ENCODE measurements around the gene ENPP1. TPM values are rescaled to one million over a fixed set of nuclear protein-coding genes. Genes with fewer than 3 reads are reported as not detected.

The ENPP1 gene
- total and polyA plus RNA-seq, 9 of the 15 experiments (the other 6 are each of a cell fraction or from before 2014, with no cell fraction given) = 0.03 to 0.56 (median 0.14) TPM

- TF ChIP-seq ZBTB12 (CRISPR knock-in tag; IDR thresholded peaks at IDR 0.05) (no peak), ZNF395 (CRISPR knock-in tag; IDR thresholded peaks at IDR 0.05) (no peak)
These were observed 23.3 kb upstream of the ENPP1 start (continued) for GRCh38 chr6:131784561-131784960.

DNA sequence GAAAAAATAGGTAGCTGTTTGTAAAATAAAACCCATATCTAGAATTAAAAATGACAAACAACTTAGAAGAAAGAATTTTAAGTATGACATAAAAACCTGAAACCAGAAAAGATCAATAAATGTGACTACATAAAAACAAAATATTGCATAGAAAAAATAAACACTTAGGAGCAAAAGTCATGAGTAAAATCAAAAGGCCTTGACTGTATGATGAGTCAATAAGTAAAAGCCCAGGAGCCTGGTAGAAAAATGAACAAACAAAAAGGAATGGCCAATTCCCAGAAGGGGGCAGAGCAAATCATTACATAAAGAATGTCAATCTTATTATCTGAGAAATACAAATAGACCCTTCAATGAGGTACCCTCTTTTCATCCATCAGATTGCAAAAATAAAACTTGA, 20.7 kb upstream of the ENPP1 start:
- intact Hi-C loops (cut with micrococcal nuclease) (no loop called here), in situ Hi-C loops (cut with MboI) (no loop called here)
- Histone ChIP-seq H3K36me3 (ENCODE audit: control insufficient read depth, insufficient read depth, low read length) (no peaks in the 10 kb centered on the region), H4K20me1 (replicated peaks; ENCODE audit: control insufficient read depth, insufficient read depth, low read length) (no peaks in the 10 kb centered on the region), H3K4me1 (replicated peaks in 1 of 2; ENCODE audit: control insufficient read depth in 2 of 2, insufficient read depth in 2 of 2, low read length in 2 of 2) (no peaks in the 10 kb centered on the region), H3K27me3 (ENCODE audit: control insufficient read depth in 2 of 2, insufficient read depth in 2 of 2, low read length in 2 of 2) (peaks cover 0 to 4% of the 10 kb centered on the region in 2 experiments; a peak in 2 of 5 replicates), H3K9ac (ENCODE audit: insufficient read depth in 1 of 2, low read depth in 2 of 2, low read length in 2 of 2) (no peak overlapping the region), H3K27ac (ENCODE audit: extremely low read depth, low read depth, low read length) (no peak overlapping the region), H3K9me3 (replicated peaks; ENCODE audit: control insufficient read depth, insufficient read depth, low read depth, low read length) (no peaks in the 10 kb centered on the region), H3K4me2 (ENCODE audit: insufficient read depth, low read length) (no peak overlapping the region), H2AFZ (ENCODE audit: low read depth, low read length) (no peak overlapping the region), H3K4me3 (no peak overlapping the region), H3K79me2 (ENCODE audit: control insufficient read depth, insufficient read depth, low read length) (no peaks in the 10 kb centered on the region), H3K9me1 (ENCODE audit: control insufficient read depth, insufficient read depth, low read length) (no peaks in the 10 kb centered on the region)
- ChIA-PET POLR2A (no interaction called here), CTCF (ENCODE audit: low intra/inter-chr PET ratio) (no interaction called here)
- ATAC-seq (no peak), FAIRE-seq (no peak), DNase-seq (ENCODE audit: extremely low read depth in 1 of 4, low spot score in 3 of 4) (no peak)
- no peak for TF ChIP-seq HCFC1 (IDR thresholded peaks at IDR 0.05; ENCODE audit: low read depth, low read length)
- TF ChIP-seq TEAD4 (IDR thresholded peaks at IDR 0.05; ENCODE audit: low read length) = no peak
- TF ChIP-seq TEAD4 (CRISPR knock-in tag; IDR thresholded peaks at IDR 0.05; ENCODE audit: borderline replicate concordance) = no peak
- TF ChIP-seq, protein P1, sequence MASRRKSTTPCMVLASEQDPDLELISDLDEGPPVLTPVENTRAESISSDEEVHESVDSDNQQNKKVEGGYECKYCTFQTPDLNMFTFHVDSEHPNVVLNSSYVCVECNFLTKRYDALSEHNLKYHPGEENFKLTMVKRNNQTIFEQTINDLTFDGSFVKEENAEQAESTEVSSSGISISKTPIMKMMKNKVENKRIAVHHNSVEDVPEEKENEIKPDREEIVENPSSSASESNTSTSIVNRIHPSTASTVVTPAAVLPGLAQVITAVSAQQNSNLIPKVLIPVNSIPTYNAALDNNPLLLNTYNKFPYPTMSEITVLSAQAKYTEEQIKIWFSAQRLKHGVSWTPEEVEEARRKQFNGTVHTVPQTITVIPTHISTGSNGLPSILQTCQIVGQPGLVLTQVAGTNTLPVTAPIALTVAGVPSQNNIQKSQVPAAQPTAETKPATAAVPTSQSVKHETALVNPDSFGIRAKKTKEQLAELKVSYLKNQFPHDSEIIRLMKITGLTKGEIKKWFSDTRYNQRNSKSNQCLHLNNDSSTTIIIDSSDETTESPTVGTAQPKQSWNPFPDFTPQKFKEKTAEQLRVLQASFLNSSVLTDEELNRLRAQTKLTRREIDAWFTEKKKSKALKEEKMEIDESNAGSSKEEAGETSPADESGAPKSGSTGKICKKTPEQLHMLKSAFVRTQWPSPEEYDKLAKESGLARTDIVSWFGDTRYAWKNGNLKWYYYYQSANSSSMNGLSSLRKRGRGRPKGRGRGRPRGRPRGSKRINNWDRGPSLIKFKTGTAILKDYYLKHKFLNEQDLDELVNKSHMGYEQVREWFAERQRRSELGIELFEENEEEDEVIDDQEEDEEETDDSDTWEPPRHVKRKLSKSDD (conservative IDR thresholded peaks at IDR 0.05; ENCODE audit: low read length) = no peak
- no peak for TF ChIP-seq ZNF23 (CRISPR knock-in tag; IDR thresholded peaks at IDR 0.05)
- TF ChIP-seq RAD21 (CRISPR knock-in tag; conservative IDR thresholded peaks at IDR 0.05 in 1 of 2, IDR thresholded peaks at IDR 0.05 in 1 of 2) = no peak
- no peak for TF ChIP-seq BACH1 (tag; IDR thresholded peaks at IDR 0.05)
- no peak for TF ChIP-seq NFXL1 (CRISPR knock-in tag; IDR thresholded peaks at IDR 0.05)
- no peak for TF ChIP-seq ZNF140 (CRISPR knock-in tag; IDR thresholded peaks at IDR 0.05)
- no peak for TF ChIP-seq MXI1 (IDR thresholded peaks at IDR 0.05; ENCODE audit: low read depth, low read length)
- no peak for TF ChIP-seq SETDB1 (IDR thresholded peaks at IDR 0.05; ENCODE audit: low read length)
- no peak for TF ChIP-seq ZBTB7A (IDR thresholded peaks at IDR 0.05; ENCODE audit: borderline replicate concordance, control insufficient read depth, low read depth, low read length)
- no peak for TF ChIP-seq NUFIP1 (IDR thresholded peaks at IDR 0.05; ENCODE audit: partially characterized antibody)
- no peak for TF ChIP-seq ZC3H11A (IDR thresholded peaks at IDR 0.05; ENCODE audit: low read depth, low read length)
- no peak for TF ChIP-seq NELFE (IDR thresholded peaks at IDR 0.05; ENCODE audit: insufficient read depth, insufficient read length)
- TF ChIP-seq ZNF778 (CRISPR knock-in tag; IDR thresholded peaks at IDR 0.05) = no peak
- TF ChIP-seq ZNF445 (CRISPR knock-in tag; IDR thresholded peaks at IDR 0.05; ENCODE audit: low read depth) = no peak
- BruUV-seq (replicated peaks) = no TSS peak

Data from K562 (cell line).